Uterus (tissue), 2 donors: ENCODE measurements around the gene ARHGEF4.

Experiments
- CTCF ChIP-seq, 4 experiments: fragments of 200-600 bp in 2 of 4; fragments of 450-650 bp in 2 of 4; sonication (generic) in 2 of 4; IDR thresholded peaks; one replicate each; pipeline ENCODE4 v1.5.1; 2016 to 2019; ENCODE audit warnings: antibody characterized with exemption in 4 of 4, mild to moderate bottlenecking in 2 of 4, moderate library complexity in 1 of 4
- POLR2A ChIP-seq, 2 donors: fragments of 450-650 bp; IDR thresholded peaks; one replicate each; pipeline ENCODE4 v1.6.1; 2016; ENCODE audit warnings: antibody characterized with exemption in 2 of 2, mild to moderate bottlenecking in 1 of 2, moderate library complexity in 1 of 2

GRCh38 chr2:130894326-130894942, 57.7 kb downstream of the ARHGEF4 start:
- TF ChIP-seq CTCF (IDR thresholded peaks at IDR 0.05): no peak
- no peak for TF ChIP-seq POLR2A (IDR thresholded peaks at IDR 0.05)
